SIG-M5 treated with dmso at 0.1 percent for 504 hours (cell line): ENCODE data around the gene PIBF1.
"Not testable (repeated sequence)": the region's sequence is repeated elsewhere in the genome, so short reads cannot be mapped to it uniquely, and the experiment has no call there.

Experiments used
- DNase-seq: peaks from one replicate; lab custom pipeline; 2025; ENCODE audit not compliant: unreplicated experiment; lab: John Stamatoyannopoulos, UW

PIBF1 gene

DNA sequence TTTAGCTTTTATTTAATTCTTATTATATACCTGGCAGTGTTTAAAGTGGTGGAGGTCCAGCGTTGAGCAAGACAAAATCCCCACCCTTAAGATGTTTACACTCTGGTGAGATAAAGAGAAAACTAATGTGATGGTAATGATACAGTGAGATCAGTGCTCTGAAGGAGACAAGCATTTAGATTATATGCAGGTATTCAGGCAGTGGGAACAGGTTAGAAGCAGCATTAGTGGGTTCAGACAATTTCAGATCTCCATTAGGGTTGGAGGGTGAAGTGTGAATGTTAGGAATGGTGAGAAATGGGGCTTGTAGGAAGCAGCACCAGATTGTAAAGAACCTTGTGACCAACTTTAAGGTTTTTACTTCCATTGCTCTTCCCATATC lies 39.0 kb downstream of the PIBF1 start:
- no peak for DNase-seq

DNA sequence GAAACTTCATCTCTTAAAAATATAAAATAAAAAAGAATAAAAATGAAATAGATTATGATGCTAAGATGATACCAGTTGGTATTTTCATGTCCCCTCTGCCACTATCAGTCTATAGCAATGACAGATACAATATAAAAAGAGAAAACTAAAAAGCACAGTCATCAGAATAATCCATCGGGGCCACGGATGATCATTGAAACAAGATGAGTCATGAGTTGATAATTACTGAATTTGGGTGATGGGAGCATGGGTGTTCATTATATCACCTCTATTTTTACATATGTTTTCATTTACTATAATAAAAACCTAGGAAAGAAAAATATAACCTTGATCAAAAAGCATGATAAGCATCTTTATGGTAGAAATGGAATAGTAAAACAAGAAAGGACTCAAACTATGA lies 41.1 kb downstream of the PIBF1 start:
- no peak for DNase-seq

DNA sequence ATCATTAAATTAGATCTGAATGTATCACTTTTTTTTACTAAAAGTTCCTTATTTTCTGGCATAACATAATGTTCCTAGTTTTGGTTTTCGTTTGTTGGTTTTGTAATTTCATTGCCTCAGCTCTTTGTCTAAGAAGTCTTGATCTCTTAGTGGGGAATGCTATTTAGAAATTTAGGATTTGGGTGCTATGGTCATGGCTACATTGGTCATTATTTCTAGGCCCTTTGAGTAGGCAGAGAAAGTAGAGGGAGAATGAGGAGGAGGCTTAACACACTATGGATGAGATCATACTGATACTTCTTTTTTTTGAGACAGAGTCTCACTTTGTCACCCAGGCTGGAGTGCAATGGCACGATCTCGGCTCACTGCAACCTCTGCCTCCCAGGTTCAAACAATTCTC lies 41.8 kb downstream of the PIBF1 start:
- no peak for DNase-seq

DNA sequence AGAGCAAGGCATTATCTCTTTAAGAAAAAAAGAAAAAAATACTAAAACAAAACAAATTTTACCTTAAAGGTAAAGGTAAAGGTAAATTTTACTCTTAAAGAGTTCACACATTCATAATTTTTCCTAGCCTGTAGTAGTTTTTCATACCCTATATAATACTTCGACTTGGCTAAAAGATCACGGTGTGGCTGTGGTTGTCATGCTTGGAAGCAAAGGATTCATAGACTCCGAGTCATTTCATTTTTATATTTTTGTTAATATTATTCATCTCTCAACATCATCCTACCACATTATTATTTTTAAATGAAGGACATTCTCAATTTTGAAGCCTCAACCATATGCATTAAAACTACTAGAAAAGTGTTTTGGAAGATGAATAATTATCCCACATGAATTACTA lies 52.7 kb downstream of the PIBF1 start:
- DNase-seq: no peak

DNA sequence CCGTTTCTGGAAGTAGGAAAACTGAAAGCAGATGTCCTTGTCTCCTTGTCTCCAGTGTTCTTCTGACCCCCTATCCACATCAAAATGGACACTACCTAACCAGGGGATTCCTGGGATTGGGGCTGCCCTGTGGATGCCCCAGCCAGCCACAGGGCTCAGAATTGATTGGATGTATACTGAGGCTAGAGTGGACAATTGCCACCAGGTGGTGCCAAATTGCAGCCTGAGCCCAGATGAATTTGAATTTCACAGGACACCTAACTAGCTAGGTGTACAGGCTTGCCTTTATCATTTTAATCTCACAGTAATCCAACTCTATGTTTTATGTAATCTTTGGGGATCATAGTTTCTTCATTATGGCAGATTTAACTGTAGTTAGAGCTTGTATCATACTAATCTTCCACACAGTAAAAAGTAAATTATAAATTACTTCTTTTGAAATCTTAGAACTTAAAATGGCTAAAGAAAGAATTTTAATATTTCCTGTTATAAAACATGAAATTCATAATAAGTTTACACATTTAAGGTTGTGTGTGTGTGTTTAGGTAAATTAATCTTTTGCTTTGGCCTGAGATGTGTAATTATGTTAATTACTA lies 58.0 kb downstream of the PIBF1 start:
- peak; percentile 27 for DNase-seq

DNA sequence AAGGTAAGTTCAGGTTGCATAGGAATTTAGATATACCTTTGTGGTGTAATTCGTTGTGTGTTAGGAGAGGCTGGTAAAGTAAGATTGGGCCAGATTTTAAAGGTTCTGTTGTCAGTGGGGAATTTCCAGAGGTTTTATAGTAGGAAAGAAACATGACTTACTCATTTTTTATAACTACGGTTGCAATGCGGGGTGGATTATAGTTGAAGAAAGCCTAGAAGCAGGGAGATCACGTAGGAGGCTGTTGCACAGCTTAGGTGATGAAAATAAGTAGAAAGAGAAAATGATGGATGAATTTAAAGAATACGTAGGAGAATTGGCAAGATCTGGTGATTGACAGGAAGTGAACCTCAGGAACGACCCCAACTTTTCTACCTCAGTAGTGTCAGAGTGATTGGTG lies 61.1 kb downstream of the PIBF1 start:
- DNase-seq: no peak

DNA sequence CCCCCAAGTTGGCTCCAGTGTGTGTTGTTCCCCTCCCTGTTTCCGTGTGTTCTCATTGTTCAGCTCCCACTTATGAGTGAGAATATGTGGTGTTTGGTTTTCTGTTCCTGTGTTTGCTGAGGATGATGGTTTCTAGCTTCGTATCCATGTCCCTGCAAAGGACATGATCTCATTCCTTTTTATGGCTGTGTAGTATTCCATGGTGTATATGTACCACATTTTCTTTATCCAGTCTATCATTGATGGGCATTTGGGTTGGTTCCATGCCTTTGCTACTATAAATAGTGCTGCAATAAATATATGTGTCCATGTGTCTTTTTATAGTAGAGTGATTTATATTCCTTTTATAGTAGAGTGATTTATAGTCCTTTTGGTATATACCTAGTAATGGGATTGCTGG lies 63.2 kb downstream of the PIBF1 start:
- DNase-seq: not testable (repeated sequence)

DNA sequence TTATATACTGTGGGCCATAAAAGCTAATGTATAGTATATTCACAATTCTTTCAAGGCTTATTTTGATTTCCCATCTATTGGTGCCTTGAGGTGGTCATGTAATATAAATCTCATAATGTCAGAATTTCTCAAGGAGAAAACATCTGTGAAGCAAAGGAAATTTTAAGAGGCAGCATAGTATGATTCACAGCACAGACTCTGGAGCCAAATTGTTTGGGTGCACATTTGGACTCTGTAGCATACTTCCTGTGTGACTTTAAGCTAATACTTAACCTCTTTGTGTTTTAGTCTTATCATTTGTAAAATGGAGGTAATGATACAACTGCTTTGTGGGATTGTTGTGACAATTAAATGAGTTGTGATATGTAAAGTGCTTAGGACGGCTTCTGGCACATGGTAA lies 67.6 kb downstream of the PIBF1 start:
- DNase-seq: no peak

DNA sequence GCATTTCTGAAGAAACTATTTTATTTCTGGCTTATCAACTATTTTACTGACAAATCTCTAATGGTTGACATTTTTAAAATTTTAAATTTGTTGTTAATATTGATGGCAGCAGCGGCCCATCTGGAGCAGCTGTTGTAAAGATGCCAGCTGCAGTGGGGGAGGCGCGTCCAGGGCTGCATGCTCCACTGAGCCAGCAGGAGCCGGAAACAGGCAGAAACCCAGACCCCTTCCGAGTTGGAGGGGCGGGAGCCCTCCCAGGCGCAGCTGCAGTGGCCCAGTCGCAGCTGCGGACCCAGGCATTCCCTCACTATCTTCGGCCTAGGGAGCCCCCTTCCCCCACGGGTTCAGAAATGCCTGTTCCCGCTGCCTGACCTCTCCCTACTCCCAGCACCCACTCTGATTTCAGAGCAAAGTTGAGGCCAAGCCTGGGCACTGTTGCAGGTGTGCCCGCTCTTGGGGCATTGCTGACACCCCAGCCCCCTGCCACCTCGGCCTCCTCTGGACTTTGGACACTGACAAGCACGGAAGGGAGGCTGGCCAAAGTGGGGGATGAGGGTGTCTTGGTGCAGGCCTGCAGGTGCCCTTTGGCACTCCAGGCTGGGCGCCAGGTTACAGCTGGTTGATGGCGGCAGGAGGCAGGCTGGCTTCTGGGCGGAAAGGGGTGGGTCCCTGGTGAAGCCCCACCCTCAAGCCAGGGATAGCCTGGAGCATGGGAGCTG lies 69.2 kb downstream of the PIBF1 start:
- DNase-seq: no peak

DNA sequence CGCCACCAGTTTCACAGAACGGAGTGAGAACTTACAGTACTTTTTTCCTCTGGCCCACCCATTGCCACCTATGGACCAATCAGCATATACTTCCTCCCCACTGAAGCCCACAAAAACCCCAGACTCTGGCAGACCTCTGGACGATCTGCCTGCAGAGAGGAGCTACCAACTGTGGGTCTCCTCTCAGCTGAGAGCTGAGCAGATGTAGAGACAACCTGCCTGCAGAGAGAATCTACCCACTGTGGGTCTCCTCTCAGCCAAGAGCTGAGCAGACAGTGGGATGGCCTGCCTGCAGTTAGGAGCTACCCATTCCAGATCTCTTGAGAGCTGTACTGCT lies 69.7 kb downstream of the PIBF1 start:
- DNase-seq: no peak

DNA sequence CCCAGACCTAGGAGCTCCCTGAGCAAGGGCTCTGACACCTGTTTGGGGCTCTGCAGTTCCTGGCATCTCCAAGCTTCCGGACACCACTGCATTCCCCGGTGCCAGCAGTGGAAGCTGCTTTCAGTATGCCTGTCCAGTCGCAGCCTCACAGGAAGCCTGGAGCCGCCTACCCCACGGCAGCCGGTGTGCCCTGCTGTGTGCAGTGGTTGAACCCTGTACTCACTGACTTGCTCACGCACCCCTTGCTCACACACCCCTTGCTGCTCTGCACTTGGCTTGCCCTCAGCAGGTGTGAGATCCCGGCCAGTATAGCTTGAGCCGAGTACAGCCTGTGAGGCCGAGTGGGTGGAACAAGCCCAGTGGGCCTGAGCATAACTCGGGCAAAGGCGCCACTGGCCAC lies 70.3 kb downstream of the PIBF1 start:
- no peak for DNase-seq

DNA sequence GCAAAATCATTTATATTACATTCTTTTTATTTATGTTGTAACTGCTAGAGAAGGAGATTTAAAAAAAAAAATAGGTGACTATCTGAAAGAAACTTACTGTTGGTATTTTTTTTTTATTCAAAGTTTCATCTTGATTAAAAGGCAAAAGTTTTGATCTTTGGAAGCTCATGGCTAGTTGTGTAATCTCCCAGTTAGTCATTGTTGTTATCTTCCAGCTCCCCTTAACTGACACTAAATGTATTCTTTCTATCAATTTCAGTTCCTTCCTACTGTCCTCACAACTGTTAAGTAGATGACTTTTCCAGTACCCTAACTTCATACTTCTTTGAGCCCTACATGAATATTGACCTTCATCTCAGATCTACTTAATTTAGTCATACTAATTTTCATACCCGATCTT lies 71.1 kb downstream of the PIBF1 start:
- DNase-seq: peak; percentile 8

DNA sequence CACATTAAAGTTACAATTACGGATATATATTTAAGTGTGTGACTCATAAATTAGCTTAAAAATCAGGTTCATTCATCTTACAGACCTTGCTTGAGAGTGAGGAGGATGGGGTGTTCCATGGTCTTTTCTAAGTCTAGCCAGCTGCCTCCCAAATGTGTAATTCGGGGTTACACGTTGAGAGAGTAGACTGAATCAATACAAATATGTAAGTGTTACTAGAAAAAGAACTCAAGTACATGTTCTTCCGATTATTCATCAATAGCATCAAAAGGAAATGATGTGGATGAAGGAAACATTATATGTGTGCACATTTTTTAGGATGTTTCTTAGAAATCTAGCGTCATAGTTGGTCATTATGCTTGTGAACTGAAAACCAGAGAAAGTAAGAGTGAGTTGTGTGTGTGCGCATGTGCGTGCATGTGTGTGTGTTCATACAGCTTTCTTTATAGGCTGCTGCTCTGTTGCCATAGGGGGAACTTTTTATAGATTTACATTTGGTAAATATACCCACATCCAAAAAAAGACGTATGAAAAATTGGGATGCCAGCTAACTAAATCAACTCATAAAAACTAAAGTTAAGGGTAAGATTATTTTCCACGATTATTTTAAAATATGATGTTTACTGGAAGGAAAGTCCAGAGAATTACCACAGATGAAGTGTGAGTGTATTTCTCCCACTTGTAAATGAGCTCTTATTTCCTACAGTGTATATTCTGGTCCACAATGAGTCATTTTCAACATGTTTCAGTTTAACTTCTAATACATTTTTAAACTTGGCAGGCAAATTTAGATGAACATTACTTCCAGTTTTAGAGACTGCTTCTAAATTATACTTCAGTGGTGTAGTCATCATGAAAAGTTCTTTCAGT lies 82.4 kb downstream of the PIBF1 start:
- DNase-seq: no peak

DNA sequence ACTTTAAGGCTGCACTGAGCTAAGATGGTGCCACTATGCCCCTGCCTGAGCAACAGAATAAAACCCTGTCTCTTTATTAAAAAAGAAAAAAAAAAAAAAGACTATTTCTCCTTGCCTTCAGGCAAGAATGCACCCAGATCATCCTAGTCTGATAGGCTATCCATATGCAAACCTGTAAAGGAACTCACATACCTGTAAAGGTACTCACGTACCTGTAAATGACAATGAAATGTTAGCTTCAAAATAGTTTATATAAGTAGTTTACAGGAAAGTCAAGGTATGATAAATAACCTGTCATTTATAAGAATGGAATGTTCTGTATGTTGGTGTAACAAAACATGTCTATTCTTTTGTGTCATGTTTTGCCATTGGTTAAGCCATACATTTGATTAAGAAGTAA lies 86.3 kb downstream of the PIBF1 start:
- no peak for DNase-seq

DNA sequence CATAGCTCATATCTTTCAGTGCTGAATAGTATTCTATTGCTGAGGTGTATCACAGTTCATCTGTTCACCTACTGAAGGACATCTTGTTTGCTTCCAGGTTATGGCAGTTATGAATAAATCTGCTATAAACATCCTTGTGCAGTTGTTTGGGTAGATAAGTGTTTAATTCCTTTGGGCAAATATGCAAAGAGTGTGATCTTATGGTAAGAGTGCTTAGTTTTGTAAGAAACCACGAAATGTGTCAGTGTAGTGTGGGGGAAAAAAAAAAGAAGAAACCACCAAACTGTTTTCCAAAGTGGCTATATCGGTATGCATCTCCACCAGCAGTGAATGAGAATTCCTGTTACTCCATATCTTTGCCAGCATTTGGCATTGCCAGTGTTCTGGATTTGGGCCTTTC lies 93.3 kb downstream of the PIBF1 start:
- DNase-seq: no peak

DNA sequence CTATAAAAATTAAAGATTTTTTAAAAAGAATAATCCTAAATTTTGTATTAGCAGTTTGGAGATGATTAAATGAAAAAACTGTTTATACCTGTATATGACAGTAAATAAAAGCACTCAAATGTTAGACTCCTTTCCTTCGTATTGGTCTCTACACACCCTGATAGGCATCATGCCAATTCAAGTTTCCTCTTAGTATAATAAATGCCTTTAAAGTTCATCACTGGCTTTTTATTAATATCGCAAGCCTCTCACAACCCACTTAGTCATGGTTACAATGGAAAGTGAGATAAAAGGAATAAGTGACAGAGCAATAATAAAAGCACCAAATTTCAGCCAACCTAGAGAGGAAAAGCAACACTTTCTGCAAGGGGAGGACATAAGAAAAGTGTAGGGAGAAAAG lies 102.2 kb downstream of the PIBF1 start:
- DNase-seq: no peak

DNA sequence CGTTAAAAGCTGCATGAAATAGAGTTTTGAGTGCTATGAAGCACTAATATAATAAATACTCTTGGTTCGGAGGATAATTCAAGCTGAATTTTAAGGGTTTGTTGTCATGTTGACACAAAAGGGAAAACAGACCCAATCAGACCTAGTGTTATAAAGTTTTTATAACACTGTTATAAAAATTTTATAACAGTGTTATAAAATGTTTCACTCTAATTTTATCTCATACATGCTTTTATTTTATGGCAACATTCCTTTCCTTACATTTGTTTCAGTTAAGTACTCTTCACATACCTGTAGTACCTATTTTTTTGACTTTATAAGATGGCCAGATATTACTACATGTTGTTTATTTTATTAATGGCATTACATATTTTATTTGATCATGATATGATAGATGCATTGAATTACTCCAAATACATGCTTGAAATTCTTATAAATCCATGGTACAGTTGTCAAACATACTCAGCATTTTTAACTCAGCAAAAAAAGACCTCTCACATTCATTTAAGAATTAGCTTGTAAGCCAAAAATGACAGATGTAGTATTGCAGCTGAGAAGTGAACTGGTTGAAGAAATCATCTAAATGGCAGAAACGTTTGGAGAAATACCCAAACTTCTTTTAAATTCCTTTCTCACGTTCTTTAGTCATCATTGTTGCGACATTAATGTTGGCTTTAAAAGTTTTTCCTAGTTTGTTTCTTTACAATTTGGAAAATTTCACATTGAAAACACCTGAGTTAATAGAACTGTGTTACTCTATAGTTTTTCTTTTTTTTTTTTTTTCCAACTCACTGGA lies 104.5 kb downstream of the PIBF1 start:
- no peak for DNase-seq

DNA sequence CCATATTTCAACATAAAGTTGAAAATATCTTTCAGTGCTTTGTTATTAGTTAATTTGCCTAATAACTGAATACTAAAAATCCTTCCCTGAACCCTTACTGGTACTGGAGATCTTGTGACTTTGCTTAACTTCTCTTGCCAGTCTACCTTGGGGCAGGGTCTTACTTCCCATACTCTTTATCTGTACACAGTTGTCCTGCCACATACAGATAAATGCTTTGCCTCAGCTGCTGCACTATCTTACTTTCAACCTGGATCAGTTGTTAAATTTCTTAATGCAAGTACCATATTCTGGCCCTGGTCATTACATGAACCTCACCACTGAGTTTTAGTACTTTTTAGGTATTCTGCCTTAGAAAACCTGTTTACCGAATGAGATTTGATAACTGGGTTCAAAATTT lies 107.6 kb downstream of the PIBF1 start:
- DNase-seq: no peak

DNA sequence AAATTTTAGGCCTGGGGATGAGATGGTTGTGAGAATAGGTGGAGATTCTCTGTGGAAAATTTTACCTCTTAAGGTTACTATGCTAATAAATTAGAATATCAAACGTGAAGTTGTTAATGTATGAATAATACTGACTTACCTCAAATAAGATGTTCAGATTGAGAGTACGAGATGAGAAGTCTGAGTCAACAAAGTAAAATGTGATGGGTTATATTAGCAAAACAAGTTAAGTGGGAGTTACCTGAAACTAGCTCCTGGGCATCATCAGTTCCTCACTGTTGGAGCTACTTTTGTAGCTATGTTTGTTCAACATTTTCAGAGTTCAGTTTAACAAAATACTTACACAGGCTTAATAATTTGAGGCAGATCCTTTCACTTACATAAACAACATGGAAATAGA lies 108.6 kb downstream of the PIBF1 start:
- no peak for DNase-seq

DNA sequence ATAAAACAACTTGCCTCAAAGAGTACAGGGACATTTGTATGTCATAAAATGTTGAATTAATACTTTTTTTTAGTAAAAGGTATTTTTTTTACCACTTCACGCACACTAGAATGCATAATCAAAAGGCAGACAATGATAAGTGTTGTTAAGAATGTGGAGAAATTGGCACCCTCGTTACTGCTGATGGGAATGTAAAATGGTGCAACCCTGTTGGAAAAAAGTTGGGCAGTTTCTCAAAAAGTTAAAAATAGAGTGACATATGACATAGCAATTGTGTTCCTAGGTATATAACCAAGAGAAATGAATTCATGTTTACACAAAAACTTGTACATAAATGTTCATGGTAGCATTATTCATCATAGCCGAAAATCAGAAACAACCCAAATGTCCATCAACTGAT lies 109.5 kb downstream of the PIBF1 start:
- DNase-seq: no peak

DNA sequence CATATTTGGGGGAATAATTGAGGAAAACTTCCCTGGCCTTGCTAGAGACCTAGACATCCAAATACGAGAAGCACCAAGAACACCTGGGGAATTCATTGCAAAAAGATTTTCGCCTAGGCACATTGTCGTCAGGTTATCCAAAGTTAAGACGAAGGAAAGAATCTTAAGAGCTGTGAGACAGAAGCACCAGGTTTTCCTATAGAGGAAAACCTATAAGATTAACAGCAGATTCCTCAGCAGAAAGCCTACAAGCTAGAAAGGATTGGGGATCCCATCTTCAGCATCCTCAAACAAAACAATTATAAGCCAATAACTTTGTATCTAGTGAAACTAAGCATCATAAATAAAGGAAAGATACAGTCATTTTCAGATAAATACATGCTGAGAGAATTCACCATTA lies 114.9 kb downstream of the PIBF1 start:
- no peak for DNase-seq

DNA sequence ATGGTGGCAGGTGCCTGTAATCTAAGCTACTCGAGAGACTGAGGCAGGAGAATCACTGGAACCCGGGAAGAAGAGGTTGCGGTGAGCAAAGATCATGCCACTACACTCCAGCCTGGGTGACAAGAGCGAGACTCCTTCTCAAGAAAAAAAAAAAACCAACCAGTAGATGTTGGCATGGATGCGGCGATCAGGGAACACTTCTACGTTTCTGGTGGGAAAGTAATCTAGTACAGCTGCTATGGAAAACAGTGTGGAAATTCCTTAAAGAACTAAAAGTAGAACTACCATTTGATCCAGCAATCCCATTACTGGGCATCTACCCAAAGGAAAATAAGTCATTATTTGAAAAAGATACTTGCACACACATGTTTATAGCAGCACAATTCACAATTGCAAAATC lies 119.6 kb downstream of the PIBF1 start:
- not testable (repeated sequence) for DNase-seq
